Vagina (tissue), 2 donors: ENCODE measurements around the gene CDH3.

Experiments used
- POLR2A ChIP-seq, 2 donors: fragments of 450-650 bp; IDR thresholded peaks; one replicate each; pipeline ENCODE4 v1.6.1; 2017; ENCODE audit warnings: antibody characterized with exemption in 2 of 2, mild to moderate bottlenecking in 2 of 2, moderate library complexity in 2 of 2
- POLR2AphosphoS5 ChIP-seq, 2 donors: sonication (generic); formaldehyde crosslinking; IDR thresholded peaks; one replicate each; pipeline ENCODE4 v1.9.0; 2017; ENCODE audit warnings: antibody characterized with exemption in 2 of 2, mild to moderate bottlenecking in 2 of 2, low read depth in 1 of 2; ENCODE audit not compliant: insufficient read depth in 1 of 2
- TF ChIP-seq, protein P1 (sequence below), 3 experiments: fragments of 450-650 bp in 2 of 3; fragments of 200-600 bp in 1 of 3; sonication (generic) in 1 of 3; IDR thresholded peaks; one replicate each; pipeline ENCODE4 v1.5.1; 2017 to 2019; ENCODE audit warnings: antibody characterized with exemption in 3 of 3, mild to moderate bottlenecking in 2 of 3, moderate library complexity in 2 of 3

DNA sequence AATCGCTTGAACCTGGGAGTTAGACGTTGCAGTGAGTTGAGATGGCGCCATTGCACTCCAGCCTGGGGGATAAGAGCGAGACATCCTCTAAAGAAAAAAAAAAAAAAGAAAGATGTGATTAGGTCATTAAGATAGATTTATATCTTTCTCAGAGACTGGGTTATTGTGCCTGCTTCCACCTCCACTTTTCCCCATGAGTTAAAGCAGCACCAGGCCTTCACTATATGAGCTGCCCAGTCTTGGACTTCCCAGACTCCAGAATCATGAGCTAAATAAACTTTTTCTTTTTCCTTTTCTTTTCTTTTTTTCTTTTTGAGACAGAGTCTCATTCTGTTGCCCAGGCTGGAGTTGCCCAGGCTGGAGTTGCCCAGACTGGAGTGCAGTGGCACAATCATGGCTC lies 72.6 kb downstream of the CDH3 start:
- TF ChIP-seq, protein P1, sequence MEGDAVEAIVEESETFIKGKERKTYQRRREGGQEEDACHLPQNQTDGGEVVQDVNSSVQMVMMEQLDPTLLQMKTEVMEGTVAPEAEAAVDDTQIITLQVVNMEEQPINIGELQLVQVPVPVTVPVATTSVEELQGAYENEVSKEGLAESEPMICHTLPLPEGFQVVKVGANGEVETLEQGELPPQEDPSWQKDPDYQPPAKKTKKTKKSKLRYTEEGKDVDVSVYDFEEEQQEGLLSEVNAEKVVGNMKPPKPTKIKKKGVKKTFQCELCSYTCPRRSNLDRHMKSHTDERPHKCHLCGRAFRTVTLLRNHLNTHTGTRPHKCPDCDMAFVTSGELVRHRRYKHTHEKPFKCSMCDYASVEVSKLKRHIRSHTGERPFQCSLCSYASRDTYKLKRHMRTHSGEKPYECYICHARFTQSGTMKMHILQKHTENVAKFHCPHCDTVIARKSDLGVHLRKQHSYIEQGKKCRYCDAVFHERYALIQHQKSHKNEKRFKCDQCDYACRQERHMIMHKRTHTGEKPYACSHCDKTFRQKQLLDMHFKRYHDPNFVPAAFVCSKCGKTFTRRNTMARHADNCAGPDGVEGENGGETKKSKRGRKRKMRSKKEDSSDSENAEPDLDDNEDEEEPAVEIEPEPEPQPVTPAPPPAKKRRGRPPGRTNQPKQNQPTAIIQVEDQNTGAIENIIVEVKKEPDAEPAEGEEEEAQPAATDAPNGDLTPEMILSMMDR (IDR thresholded peaks at IDR 0.05), result no peak
- no peak for TF ChIP-seq POLR2AphosphoS5 (IDR thresholded peaks at IDR 0.05; ENCODE audit: insufficient read depth in 1 of 2, low read depth in 1 of 2)
- TF ChIP-seq POLR2A (IDR thresholded peaks at IDR 0.05), result no peak
